IMR-90 (cell line): ENCODE results near the gene RPS6KA3. TPM values are rescaled to one million over a fixed set of nuclear protein-coding genes. Genes with fewer than 3 reads are reported as not detected.

Experiments used
- ATAC-seq: fragments of 200-7000 bp; cut with Tn5 transposase; 2 replicates; pipeline ENCODE4 v1.9.1; 2020; ENCODE audit warnings: low read depth, mild to moderate bottlenecking, moderate library complexity
- BruUV-seq: library from RNA; stranded (reverse); fragments of 400-500 nt; replicated peaks from 2 replicates; lab custom pipeline; 2021; lab: Mats Ljungman, UMichigan
- CTCF ChIA-PET: fragments of 300-600 bp; formaldehyde crosslinking; extraction: SDS; loops from one replicate; lab custom pipeline; 2021; ENCODE audit warnings: antibody characterized with exemption; lab: Yijun Ruan, JAX
- POLR2A ChIA-PET: fragments of 300-600 bp; sonication (Branson Sonifier 250); formaldehyde crosslinking; loops from one replicate; lab custom pipeline; 2022; ENCODE audit warnings: antibody characterized with exemption; ENCODE audit not compliant: unreplicated experiment; lab: Charles Lee
- DNase-seq: peaks from one replicate; pipeline ENCODE4 v3.0.0; 2013
- H2AFZ ChIP-seq: replicated peaks from 2 replicates; pipeline ENCODE3; 2013; ENCODE audit warnings: low read length, mild to moderate bottlenecking; ENCODE audit not compliant: poor library complexity
- H2AK5ac ChIP-seq: 2 replicates; pipeline ENCODE4 v1.6.1; 2013; ENCODE audit warnings: low read depth, low read length, inconsistent platforms
- H2AK9ac ChIP-seq: replicated peaks from 2 replicates; pipeline ENCODE3; 2013; ENCODE audit warnings: mild to moderate bottlenecking, low read depth, low read length, moderate library complexity; ENCODE audit not compliant: poor library complexity
- H2BK120ac ChIP-seq: 2 replicates; pipeline ENCODE4 v1.6.1; 2013; ENCODE audit warnings: low read depth, low read length, inconsistent platforms
- H2BK15ac ChIP-seq: 3 replicates; pipeline ENCODE4 v1.6.1; 2013; ENCODE audit warnings: low read depth, low read length, inconsistent platforms
- H2BK20ac ChIP-seq: 2 replicates; pipeline ENCODE4 v1.6.1; 2013; ENCODE audit warnings: low read depth, mild to moderate bottlenecking, inconsistent platforms, low read length, moderate library complexity
- H2BK5ac ChIP-seq: 2 replicates; pipeline ENCODE4 v1.6.1; 2013; ENCODE audit warnings: mild to moderate bottlenecking, low read depth, low read length, inconsistent platforms; ENCODE audit not compliant: poor library complexity, severe bottlenecking
- H3K14ac ChIP-seq: replicated peaks from 2 replicates; pipeline ENCODE4 v1.6.1; 2013; ENCODE audit warnings: low read depth, low read length, inconsistent platforms
- H3K18ac ChIP-seq: 2 replicates; pipeline ENCODE4 v1.6.1; 2013; ENCODE audit warnings: low read depth, low read length, control low read depth
- H3K23ac ChIP-seq: 2 replicates; pipeline ENCODE4 v1.6.1; 2013; ENCODE audit warnings: low read depth, low read length, inconsistent platforms
- H3K27ac ChIP-seq: 2 replicates; pipeline ENCODE4 v1.5.1; 2013; ENCODE audit warnings: mild to moderate bottlenecking, control low read depth, low read length; ENCODE audit not compliant: insufficient read depth
- H3K27me3 ChIP-seq: 2 replicates; pipeline ENCODE4 v1.6.1; 2013; ENCODE audit warnings: low read length; ENCODE audit not compliant: control insufficient read depth, insufficient read depth
- H3K36me3 ChIP-seq: 2 replicates; pipeline ENCODE4 v1.6.1; 2013; ENCODE audit warnings: low read length, mixed read lengths; ENCODE audit not compliant: control insufficient read depth, insufficient read depth
- H3K4ac ChIP-seq: 2 replicates; pipeline ENCODE4 v1.6.1; 2013; ENCODE audit warnings: low read depth, low read length, inconsistent platforms
- H3K4me1 ChIP-seq: 2 replicates; pipeline ENCODE4 v1.6.1; 2013; ENCODE audit warnings: low read length, mixed read lengths; ENCODE audit not compliant: control insufficient read depth, insufficient read depth
- H3K4me2 ChIP-seq: 2 replicates; pipeline ENCODE4 v1.6.1; 2013; ENCODE audit warnings: low read depth, mild to moderate bottlenecking, control low read depth, low read length, moderate library complexity
- H3K4me3 ChIP-seq: 2 replicates; pipeline ENCODE4 v1.5.1; 2013; ENCODE audit warnings: low read depth, mild to moderate bottlenecking, control low read depth, low read length, moderate library complexity; ENCODE audit not compliant: insufficient read depth
- H3K56ac ChIP-seq: 2 replicates; pipeline ENCODE4 v1.6.1; 2013; ENCODE audit warnings: low read length, inconsistent platforms; ENCODE audit not compliant: insufficient read depth; ENCODE audit errors: extremely low read depth
- H3K79me1 ChIP-seq, 2 experiments: 2 replicates each; pipeline ENCODE4 v1.6.1; 2013; ENCODE audit warnings: low read length in 2 of 2, inconsistent platforms in 1 of 2, low read depth in 1 of 2
- H3K9ac ChIP-seq: 2 replicates; pipeline ENCODE4 v1.6.1; 2013; ENCODE audit warnings: low read depth, low read length, control low read depth
- H3K9me1 ChIP-seq: 2 replicates; pipeline ENCODE4 v1.6.1; 2013; ENCODE audit warnings: low read length, inconsistent platforms; ENCODE audit not compliant: insufficient read depth
- H3K9me3 ChIP-seq: 2 replicates; pipeline ENCODE4 v1.6.1; 2013; ENCODE audit warnings: low read length; ENCODE audit not compliant: control insufficient read depth, insufficient read depth
- H4K20me1 ChIP-seq: 2 replicates; pipeline ENCODE4 v1.6.1; 2013; ENCODE audit warnings: low read length, inconsistent platforms; ENCODE audit not compliant: insufficient read depth
- H4K5ac ChIP-seq: 2 replicates; pipeline ENCODE4 v1.6.1; 2013; ENCODE audit warnings: mild to moderate bottlenecking, low read depth, low read length, control low read depth
- H4K8ac ChIP-seq, 2 experiments: 2 replicates each; pipeline ENCODE4 v1.6.1; 2013; ENCODE audit warnings: low read depth in 2 of 2, low read length in 2 of 2, control low read depth in 1 of 2, inconsistent platforms in 1 of 2
- H4K91ac ChIP-seq: 2 replicates; pipeline ENCODE4 v1.6.1; 2013; ENCODE audit warnings: low read depth, low read length, inconsistent platforms; ENCODE audit not compliant: insufficient read depth
- BHLHE40 ChIP-seq: fragments of 150-350 bp; IDR thresholded peaks from 2 replicates; pipeline ENCODE4 v1.6.1; 2016; ENCODE audit warnings: mild to moderate bottlenecking, low read depth, low read length
- CEBPB ChIP-seq: IDR thresholded peaks from 2 replicates; pipeline ENCODE4 v1.6.1; 2012; ENCODE audit warnings: low read depth, low read length, improper control_type of control experiment
- CHD1 ChIP-seq: IDR thresholded peaks from 2 replicates; pipeline ENCODE4 v1.6.1; 2012; ENCODE audit warnings: low read depth, low read length, improper control_type of control experiment
- CTCF ChIP-seq: conservative IDR thresholded peaks from 2 replicates; pipeline ENCODE4 v1.5.1; 2012; ENCODE audit warnings: mild to moderate bottlenecking, low read depth, low read length, improper control_type of control experiment
- ELK1 ChIP-seq: fragments of 150-350 bp; IDR thresholded peaks from 2 replicates; pipeline ENCODE4 v1.6.1; 2016; ENCODE audit warnings: low read depth, mild to moderate bottlenecking, low read length, moderate library complexity, borderline replicate concordance
- FOS ChIP-seq: fragments of 150-350 bp; IDR thresholded peaks from 2 replicates; pipeline ENCODE4 v1.6.1; 2016; ENCODE audit warnings: low read depth, low read length
- MAFK ChIP-seq: IDR thresholded peaks from 2 replicates; pipeline ENCODE4 v1.6.1; 2012; ENCODE audit warnings: low read depth, low read length, improper control_type of control experiment
- MAZ ChIP-seq: IDR thresholded peaks from 2 replicates; pipeline ENCODE4 v1.6.1; 2012; ENCODE audit warnings: low read depth, mild to moderate bottlenecking, low read length, improper control_type of control experiment, moderate library complexity, borderline replicate concordance
- MXI1 ChIP-seq: IDR thresholded peaks from 2 replicates; pipeline ENCODE4 v1.6.1; 2012; ENCODE audit warnings: low read depth, mild to moderate bottlenecking, low read length, moderate library complexity, borderline replicate concordance
- NFE2L2 ChIP-seq: fragments of 150-350 bp; IDR thresholded peaks from 2 replicates; pipeline ENCODE4 v1.6.1; 2016; ENCODE audit warnings: low read depth, mild to moderate bottlenecking, low read length
- POLR2A ChIP-seq: IDR thresholded peaks from 2 replicates; pipeline ENCODE4 v1.6.1; 2012; ENCODE audit warnings: mild to moderate bottlenecking, low read depth, low read length
- RAD21 ChIP-seq: IDR thresholded peaks from 2 replicates; pipeline ENCODE4 v1.6.1; 2012; ENCODE audit warnings: low read length, improper control_type of control experiment
- RCOR1 ChIP-seq: IDR thresholded peaks from 2 replicates; pipeline ENCODE4 v1.6.1; 2012; ENCODE audit warnings: mild to moderate bottlenecking, low read length, improper control_type of control experiment; ENCODE audit not compliant: insufficient replicate concordance
- RFX5 ChIP-seq: IDR thresholded peaks from 2 replicates; pipeline ENCODE4 v1.8.0; 2012; ENCODE audit warnings: low read depth, mild to moderate bottlenecking, low read length, moderate library complexity
- SMC3 ChIP-seq: fragments of 150-350 bp; IDR thresholded peaks from 2 replicates; pipeline ENCODE4 v1.6.1; 2016; ENCODE audit warnings: low read depth, mild to moderate bottlenecking, antibody characterized with exemption, low read length, moderate library complexity
- USF2 ChIP-seq: fragments of 150-350 bp; IDR thresholded peaks from 2 replicates; pipeline ENCODE4 v1.6.1; 2017; ENCODE audit warnings: mild to moderate bottlenecking, antibody characterized with exemption, low read length, low read depth
- WGBS, 2 experiments: methylation state at CpG; one replicate each; pipeline versions ENCODE4 v1.1.5 to v1.1.7; 2013; ENCODE audit warnings: missing lambda C conversion rate in 2 of 2; ENCODE audit not compliant: insufficient read length in 1 of 2; ENCODE audit errors: extremely low coverage in 2 of 2; 5-methylcytosine and 5-hydroxymethylcytosine counted together
- dilution Hi-C: fragments of 300-500 bp; cut with HindIII; formaldehyde crosslinking; loops from one replicate; pipeline ENCODE4 v1.14.3; 2018; ENCODE audit warnings: low sequenced_read_pairs; ENCODE audit not compliant: unreplicated experiment
- in situ Hi-C: fragments of 300-500 bp; cut with MboI; formaldehyde crosslinking; loops from 3 replicates; pipeline ENCODE4 v1.14.3; 2019; ENCODE audit warnings: low sequenced_read_pairs, inconsistent platforms, mixed read lengths
- intact Hi-C: fragments of 100-400 bp; cut with micrococcal nuclease; formaldehyde crosslinking; loops from 2 replicates; pipeline ENCODE4 v1.10.0; 2022
- polyA plus RNA-seq, 3 experiments: library from polyadenylated mRNA; depleted of rRNA; stranded (reverse); fragments of >200 nt; gene quantifications; 2 replicates each; pipeline ENCODE4 v1.2.3, GENCODE V29; 2012; ENCODE audit warnings: low replicate concordance in 1 of 3
- total RNA-seq: library from RNA; depleted of rRNA; stranded (reverse); fragments of >200 nt; gene quantifications from 2 replicates; pipeline ENCODE4 v1.2.3, GENCODE V29; 2012

The RPS6KA3 gene
- total and polyA plus RNA-seq, 2 of the 4 experiments (the other 2 are of a cell fraction) = 20.8 to 43.9 TPM

- Histone ChIP-seq H3K4me3 (no peak overlapping the region), H4K20me1 (no peaks in the 10 kb centered on the region), H3K9me3 (no peaks in the 10 kb centered on the region), H3K23ac (no peak overlapping the region), H2AK9ac (no peak overlapping the region), H3K4ac (no peak overlapping the region), H3K27ac (no peak overlapping the region), H2BK5ac (no peak overlapping the region), H4K8ac (no peak overlapping the region), H3K18ac (no peak overlapping the region), H2AK5ac (no peak overlapping the region), H2BK20ac (no peak overlapping the region), H2BK15ac (no peak overlapping the region), H3K14ac (no peak overlapping the region), H2BK120ac (no peak overlapping the region), H3K27me3 (no peaks in the 10 kb centered on the region), H3K4me1 (no peaks in the 10 kb centered on the region), H3K9ac (no peak overlapping the region), H3K4me2 (no peak overlapping the region), H3K79me1 (peaks cover 0 to 4% of the 10 kb centered on the region in 2 experiments; a peak in 2 of 4 replicates), H3K9me1 (no peaks in the 10 kb centered on the region), H4K91ac (no peak overlapping the region), H2AFZ (no peak overlapping the region), H3K36me3 (peaks cover 7% of the 10 kb centered on the region; the same call in 1 of the 2 replicates), H4K5ac (no peak overlapping the region), H3K56ac (no peak overlapping the region)
- WGBS, 2 experiments = no CpG with 5 or more reads among the region's 2 CpGs
- BruUV-seq = no TSS peak
- POLR2A ChIA-PET = no interaction called here
- intact Hi-C loops = no loop called here
- CTCF ChIA-PET = no interaction called here
- dilution Hi-C loops = no loop called here
- in situ Hi-C loops = no loop called here
- ATAC-seq = no peak
- no peak for DNase-seq
- no peak for TF ChIP-seq CTCF
- no peak for TF ChIP-seq USF2
- TF ChIP-seq POLR2A = no peak
- TF ChIP-seq MAFK = no peak
- no peak for TF ChIP-seq RFX5
- no peak for TF ChIP-seq FOS
- TF ChIP-seq SMC3 = no peak
- no peak for TF ChIP-seq CHD1
- TF ChIP-seq BHLHE40 = no peak
- no peak for TF ChIP-seq NFE2L2
- TF ChIP-seq RCOR1 = no peak
- no peak for TF ChIP-seq MAZ
- no peak for TF ChIP-seq MXI1
- no peak for TF ChIP-seq CEBPB
- no peak for TF ChIP-seq ELK1
- no peak for TF ChIP-seq RAD21
Observed at GRCh38 chrX:20233336-20233735, 33.4 kb downstream of the RPS6KA3 start.
